H9 (cell line): ENCODE data around the gene KCNAB2. TPM values are rescaled to one million over a fixed set of nuclear protein-coding genes. Genes with fewer than 3 reads are reported as not detected.

Experiments
- DNase-seq: peaks from one replicate; pipeline ENCODE4 v3.0.0-alpha.2; 2017
- H2AFZ ChIP-seq: one replicate; pipeline ENCODE4 v1.6.1; 2013; ENCODE audit warnings: mild to moderate bottlenecking, low read length, control low read depth, moderate library complexity
- H2AK5ac ChIP-seq: 2 replicates; pipeline ENCODE4 v1.6.1; 2013; ENCODE audit warnings: low read length, control low read depth, mixed read lengths; ENCODE audit not compliant: insufficient read length
- H2BK120ac ChIP-seq: one replicate; pipeline ENCODE4 v1.6.1; 2013; ENCODE audit warnings: low read depth, mild to moderate bottlenecking, low read length, control low read depth, inconsistent platforms; ENCODE audit not compliant: poor library complexity, severe bottlenecking
- H2BK12ac ChIP-seq: 2 replicates; pipeline ENCODE4 v1.6.1; 2013; ENCODE audit warnings: low read length, control low read depth, mixed read lengths, low read depth; ENCODE audit not compliant: insufficient read length
- H2BK15ac ChIP-seq: 2 replicates; pipeline ENCODE4 v1.6.1; 2013; ENCODE audit warnings: low read depth, low read length, control low read depth
- H2BK20ac ChIP-seq: one replicate; pipeline ENCODE4 v1.6.1; 2013; ENCODE audit warnings: low read depth, mild to moderate bottlenecking, low read length, control low read depth, inconsistent platforms; ENCODE audit not compliant: poor library complexity, severe bottlenecking
- H2BK5ac ChIP-seq: 2 replicates; pipeline ENCODE4 v1.6.1; 2013; ENCODE audit warnings: low read length, control low read depth, mixed read lengths; ENCODE audit not compliant: insufficient read length
- H3K14ac ChIP-seq: 2 replicates; pipeline ENCODE4 v1.6.1; 2013; ENCODE audit warnings: low read length, control low read depth; ENCODE audit not compliant: insufficient read depth
- H3K18ac ChIP-seq: 2 replicates; pipeline ENCODE4 v1.6.1; 2013; ENCODE audit warnings: low read depth, mild to moderate bottlenecking, mixed read lengths, low read length, control low read depth; ENCODE audit not compliant: insufficient read length
- H3K23ac ChIP-seq: 2 replicates; pipeline ENCODE4 v1.6.1; 2013; ENCODE audit warnings: low read length, control low read depth, mixed read lengths, low read depth; ENCODE audit not compliant: insufficient read length
- H3K23me2 ChIP-seq: 2 replicates; pipeline ENCODE4 v1.6.1; 2013; ENCODE audit warnings: low read depth, mild to moderate bottlenecking, mixed read lengths, low read length, control low read depth; ENCODE audit not compliant: insufficient read length, poor library complexity, severe bottlenecking
- H3K27ac ChIP-seq: 2 replicates; pipeline ENCODE4 v1.5.1; 2013; ENCODE audit warnings: low read length, control low read depth, mixed read lengths, low read depth; ENCODE audit not compliant: insufficient read length
- H3K27me3 ChIP-seq: 2 replicates; pipeline ENCODE4 v1.6.1; 2013; ENCODE audit warnings: low read length, control low read depth, inconsistent platforms; ENCODE audit not compliant: insufficient read depth
- H3K4ac ChIP-seq: 2 replicates; pipeline ENCODE4 v1.6.1; 2013; ENCODE audit warnings: low read depth, mild to moderate bottlenecking, control low read depth, inconsistent platforms, low read length, moderate library complexity
- H3K4me1 ChIP-seq: 2 replicates; pipeline ENCODE4 v1.6.1; 2013; ENCODE audit warnings: low read length, control low read depth, inconsistent platforms; ENCODE audit not compliant: insufficient read depth
- H3K4me2 ChIP-seq: 2 replicates; pipeline ENCODE4 v1.6.1; 2013; ENCODE audit warnings: low read length, control low read depth, mixed read lengths; ENCODE audit not compliant: insufficient read length, insufficient read depth
- H3K56ac ChIP-seq: 2 replicates; pipeline ENCODE4 v1.6.1; 2013; ENCODE audit warnings: low read depth, mild to moderate bottlenecking, mixed read lengths, low read length, control low read depth; ENCODE audit not compliant: insufficient read length
- H3K79me1 ChIP-seq: 2 replicates; pipeline ENCODE4 v1.6.1; 2013; ENCODE audit warnings: low read depth, mild to moderate bottlenecking, moderate library complexity, low read length, control low read depth, inconsistent platforms; ENCODE audit not compliant: insufficient read depth, poor library complexity, severe bottlenecking
- H3K79me2 ChIP-seq: 2 replicates; pipeline ENCODE4 v1.6.1; 2013; ENCODE audit warnings: low read length, control low read depth, inconsistent platforms; ENCODE audit not compliant: insufficient read depth
- H3K9ac ChIP-seq: 2 replicates; pipeline ENCODE4 v1.6.1; 2013; ENCODE audit warnings: low read length, control low read depth, mixed read lengths; ENCODE audit not compliant: insufficient read length; ENCODE audit errors: extremely low read depth
- H3K9me3 ChIP-seq: one replicate; pipeline ENCODE4 v1.6.1; 2013; ENCODE audit warnings: low read depth, low read length, inconsistent platforms; ENCODE audit not compliant: control insufficient read depth
- H3T11ph ChIP-seq: one replicate; pipeline ENCODE4 v1.6.1; 2013; ENCODE audit warnings: mild to moderate bottlenecking, low read length, control low read depth, inconsistent platforms
- H4K20me1 ChIP-seq: one replicate; pipeline ENCODE4 v1.6.1; 2013; ENCODE audit not compliant: control insufficient read depth, insufficient read length, insufficient read depth
- H4K5ac ChIP-seq: 2 replicates; pipeline ENCODE4 v1.6.1; 2013; ENCODE audit warnings: low read depth, mild to moderate bottlenecking, mixed read lengths, low read length, control low read depth; ENCODE audit not compliant: insufficient read length
- H4K8ac ChIP-seq: replicated peaks from 2 replicates; pipeline ENCODE4 v1.6.1; 2013; ENCODE audit warnings: low read length, control low read depth, mixed read lengths, low read depth; ENCODE audit not compliant: insufficient read length
- H4K91ac ChIP-seq: 2 replicates; pipeline ENCODE4 v1.6.1; 2013; ENCODE audit warnings: low read depth, mild to moderate bottlenecking, moderate library complexity, mixed read lengths, low read length, control low read depth; ENCODE audit not compliant: insufficient read length
- H3K27ac Mint-ChIP-seq, 3 experiments: 2 replicates in 2 of 3; 3 replicates in 1 of 3; pipeline ENCODE4 v1.8.0; 2020 to 2021; ENCODE audit warnings: mixed read lengths in 3 of 3, mild to moderate bottlenecking in 1 of 3, moderate library complexity in 1 of 3
- H3K27me3 Mint-ChIP-seq: 2 replicates; pipeline ENCODE4 v1.8.0; 2021; ENCODE audit warnings: low read depth, mild to moderate bottlenecking, moderate library complexity, mixed read lengths
- H3K36me3 Mint-ChIP-seq, 3 experiments: 2 replicates in 2 of 3; 3 replicates in 1 of 3; pipeline ENCODE4 v1.8.0; 2020 to 2021; ENCODE audit warnings: low read depth in 3 of 3, mixed read lengths in 3 of 3; ENCODE audit not compliant: insufficient read depth in 1 of 3
- H3K4me1 Mint-ChIP-seq, 2 experiments: 2 replicates each; pipeline ENCODE4 v1.8.0; 2020; ENCODE audit warnings: mixed read lengths in 2 of 2
- H3K4me3 Mint-ChIP-seq, 2 experiments: 2 replicates in 1 of 2; 3 replicates in 1 of 2; pipeline ENCODE4 v1.8.0; 2020 to 2021; ENCODE audit warnings: mild to moderate bottlenecking in 2 of 2, mixed read lengths in 2 of 2, moderate library complexity in 1 of 2
- H3K9me3 Mint-ChIP-seq, 2 experiments: 2 replicates in 1 of 2; 3 replicates in 1 of 2; pipeline ENCODE4 v1.8.0; 2020; ENCODE audit warnings: mild to moderate bottlenecking in 2 of 2, mixed read lengths in 2 of 2, moderate library complexity in 1 of 2
- CTCF ChIP-seq: fragments of 200-600 bp; sonication (generic); conservative IDR thresholded peaks from 3 replicates; pipeline ENCODE4 v1.8.0; 2021; ENCODE audit warnings: antibody characterized with exemption, mild to moderate bottlenecking
- WGBS: extraction: QIAGEN DNeasy Blood & Tissue Kit; methylation state at CpG from one replicate; pipeline ENCODE4 v1.1.7; 2013; ENCODE audit warnings: missing lambda C conversion rate, low lambda C conversion rate, mixed read lengths; ENCODE audit not compliant: insufficient read length; ENCODE audit errors: extremely low coverage; 5-methylcytosine and 5-hydroxymethylcytosine counted together
- total RNA-seq: library from RNA; stranded (reverse); gene quantifications from 2 replicates; pipeline ENCODE4 v1.2.1, GENCODE V29; 2021

KCNAB2 gene
- total RNA-seq, 1 experiment from 2014 or later: 8.3 TPM

GRCh38 chr1:6086762-6087376 lies 41.2 kb downstream of the KCNAB2 start:
- no peaks in the 10 kb centered on the region for H3K27me3 Mint-ChIP-seq
- no peaks in the 10 kb centered on the region for H3K9me3 ChIP-seq
- H3K56ac ChIP-seq: no peak overlapping the region
- H3K4me1 ChIP-seq: no peaks in the 10 kb centered on the region
- H4K8ac ChIP-seq: no peak overlapping the region
- no peak overlapping the region for H2BK12ac ChIP-seq
- no peaks in the 10 kb centered on the region for H3K79me2 ChIP-seq
- no peaks in the 10 kb centered on the region for H3K36me3 Mint-ChIP-seq
- H2BK20ac ChIP-seq: no peak overlapping the region
- no peak overlapping the region for H4K5ac ChIP-seq
- H3T11ph ChIP-seq: no peak overlapping the region
- no peaks in the 10 kb centered on the region; the same call in 1 of the 2 replicates for H3K27me3 ChIP-seq
- no peak overlapping the region for H3K4me2 ChIP-seq
- H3K27ac Mint-ChIP-seq: no peak overlapping the region
- no peaks in the 10 kb centered on the region for H4K20me1 ChIP-seq
- no peak overlapping the region for H3K23ac ChIP-seq
- no peak overlapping the region for H3K14ac ChIP-seq
- no peak overlapping the region for H2BK5ac ChIP-seq
- no peaks in the 10 kb centered on the region for H3K79me1 ChIP-seq
- H2BK15ac ChIP-seq: no peak overlapping the region
- no peak overlapping the region for H4K91ac ChIP-seq
- H3K27ac ChIP-seq: no peak overlapping the region
- TF ChIP-seq CTCF: no peak
- H3K4me1 Mint-ChIP-seq: peaks cover 7 to 10% of the 10 kb centered on the region in 2 experiments; a peak in 3 of 4 replicates
- H3K18ac ChIP-seq: no peak overlapping the region
- no peak overlapping the region for H3K4ac ChIP-seq
- H3K4me3 Mint-ChIP-seq: no peak overlapping the region
- H3K9me3 Mint-ChIP-seq: no peaks in the 10 kb centered on the region
- H2AK5ac ChIP-seq: no peak overlapping the region
- DNase-seq: no peak
- no peak overlapping the region for H2BK120ac ChIP-seq
- H3K23me2 ChIP-seq: no peaks in the 10 kb centered on the region
- no peak overlapping the region for H3K9ac ChIP-seq
- no peak overlapping the region for H2AFZ ChIP-seq
- WGBS: no CpG with 5 or more reads among the region's 15 CpGs
